Measurements from ENCODE around the gene SFTPB.

SFTPB gene

DNA sequence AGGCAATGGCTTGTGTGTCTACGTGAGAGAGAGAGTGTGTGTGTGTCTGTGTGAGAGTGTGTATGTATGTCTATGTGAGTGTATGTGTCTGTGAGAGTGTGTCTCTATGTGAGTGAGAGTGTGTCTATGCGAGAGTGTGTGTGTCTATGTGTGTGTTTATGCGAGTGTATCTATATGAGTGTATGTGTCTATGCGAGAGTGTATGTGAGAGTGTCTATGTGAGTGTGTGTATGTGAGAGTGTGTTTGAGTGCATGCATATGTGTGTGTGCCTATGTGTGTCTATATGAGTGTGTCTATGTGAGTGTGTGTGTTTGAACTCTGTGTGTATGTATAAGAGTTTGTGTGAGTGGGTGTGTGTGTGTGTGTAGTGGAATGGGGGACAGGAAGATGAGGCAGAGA lies 16.4 kb upstream of the SFTPB start:
- TF ChIP-seq, protein P1, sequence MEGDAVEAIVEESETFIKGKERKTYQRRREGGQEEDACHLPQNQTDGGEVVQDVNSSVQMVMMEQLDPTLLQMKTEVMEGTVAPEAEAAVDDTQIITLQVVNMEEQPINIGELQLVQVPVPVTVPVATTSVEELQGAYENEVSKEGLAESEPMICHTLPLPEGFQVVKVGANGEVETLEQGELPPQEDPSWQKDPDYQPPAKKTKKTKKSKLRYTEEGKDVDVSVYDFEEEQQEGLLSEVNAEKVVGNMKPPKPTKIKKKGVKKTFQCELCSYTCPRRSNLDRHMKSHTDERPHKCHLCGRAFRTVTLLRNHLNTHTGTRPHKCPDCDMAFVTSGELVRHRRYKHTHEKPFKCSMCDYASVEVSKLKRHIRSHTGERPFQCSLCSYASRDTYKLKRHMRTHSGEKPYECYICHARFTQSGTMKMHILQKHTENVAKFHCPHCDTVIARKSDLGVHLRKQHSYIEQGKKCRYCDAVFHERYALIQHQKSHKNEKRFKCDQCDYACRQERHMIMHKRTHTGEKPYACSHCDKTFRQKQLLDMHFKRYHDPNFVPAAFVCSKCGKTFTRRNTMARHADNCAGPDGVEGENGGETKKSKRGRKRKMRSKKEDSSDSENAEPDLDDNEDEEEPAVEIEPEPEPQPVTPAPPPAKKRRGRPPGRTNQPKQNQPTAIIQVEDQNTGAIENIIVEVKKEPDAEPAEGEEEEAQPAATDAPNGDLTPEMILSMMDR (IDR thresholded peaks at IDR 0.05; ENCODE audit: insufficient read depth, missing control alignments), result no peak
- FAIRE-seq (no peak), DNase-seq (ENCODE audit: insufficient read length, low spot score) (no peak)

DNA sequence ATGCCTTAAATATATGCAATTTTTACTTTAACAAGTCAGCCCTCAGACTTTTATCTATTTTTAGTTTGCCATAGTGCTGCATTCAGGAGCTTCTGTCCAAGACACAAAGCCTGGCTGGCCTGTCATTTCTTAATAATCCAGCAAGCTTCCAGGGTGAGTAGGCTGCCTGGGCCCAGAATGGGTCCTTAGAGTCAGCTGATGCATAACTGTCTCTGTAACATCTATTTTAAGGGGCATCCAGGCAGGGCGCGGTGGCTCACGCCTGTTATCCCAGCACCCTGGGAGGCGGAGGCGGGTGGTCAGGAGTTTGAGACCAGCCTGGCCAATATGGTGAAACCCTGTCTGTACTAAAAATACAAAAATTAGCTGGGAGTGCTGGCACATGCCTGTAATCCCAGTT lies 14.4 kb upstream of the SFTPB start:
- FAIRE-seq, result no peak
- TF ChIP-seq, protein P1 (IDR thresholded peaks at IDR 0.05; ENCODE audit: insufficient read depth, missing control alignments), result no peak
- DNase-seq (ENCODE audit: insufficient read length, low spot score), result no peak

DNA sequence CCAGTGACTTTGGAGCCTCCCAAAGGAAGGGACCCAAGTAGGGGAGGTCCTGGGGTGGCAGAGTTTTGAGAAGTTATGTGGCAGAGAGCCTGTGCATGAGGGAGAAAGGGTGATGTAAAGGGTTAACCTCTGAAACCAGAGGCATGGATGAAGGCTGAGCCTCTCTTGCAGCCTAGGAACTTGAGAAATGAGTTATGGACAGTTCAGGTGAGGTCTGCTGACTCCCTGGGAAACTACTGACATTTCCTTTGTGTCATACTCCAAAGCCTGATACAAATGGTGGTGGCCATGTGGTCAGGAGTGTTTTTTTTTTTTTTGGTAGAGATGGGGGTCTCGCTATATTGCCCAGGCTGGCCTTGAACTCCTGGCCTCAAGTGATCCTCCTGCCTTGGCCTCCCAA lies 13.8 kb upstream of the SFTPB start:
- TF ChIP-seq, protein P1 (IDR thresholded peaks at IDR 0.05; ENCODE audit: insufficient read depth, missing control alignments), result no peak
- DNase-seq (ENCODE audit: insufficient read length, low spot score) (no peak), FAIRE-seq (no peak)

DNA sequence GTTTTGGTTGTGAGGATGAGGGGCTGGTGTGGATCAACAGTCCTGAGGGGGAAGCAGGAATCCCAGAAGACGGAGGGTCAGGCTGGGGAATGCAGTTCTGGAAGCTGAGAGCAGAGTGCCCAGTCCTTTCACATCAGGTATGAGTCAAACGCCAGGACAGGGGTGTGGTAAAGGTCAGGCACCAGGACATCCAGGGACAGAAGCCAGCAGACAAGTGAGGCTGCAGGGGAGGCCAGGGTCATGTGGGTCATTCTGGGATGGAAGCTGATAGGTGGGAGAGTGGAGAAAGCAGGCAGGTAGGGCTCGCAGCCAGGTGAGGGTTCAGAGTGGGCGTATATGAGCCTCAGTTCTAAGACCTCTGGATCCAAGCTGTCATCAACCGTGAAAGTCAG lies 13.4 kb upstream of the SFTPB start:
- FAIRE-seq (no peak), DNase-seq (ENCODE audit: insufficient read length, low spot score) (no peak)
- TF ChIP-seq, protein P1 (IDR thresholded peaks at IDR 0.05; ENCODE audit: insufficient read depth, missing control alignments), result no peak

DNA sequence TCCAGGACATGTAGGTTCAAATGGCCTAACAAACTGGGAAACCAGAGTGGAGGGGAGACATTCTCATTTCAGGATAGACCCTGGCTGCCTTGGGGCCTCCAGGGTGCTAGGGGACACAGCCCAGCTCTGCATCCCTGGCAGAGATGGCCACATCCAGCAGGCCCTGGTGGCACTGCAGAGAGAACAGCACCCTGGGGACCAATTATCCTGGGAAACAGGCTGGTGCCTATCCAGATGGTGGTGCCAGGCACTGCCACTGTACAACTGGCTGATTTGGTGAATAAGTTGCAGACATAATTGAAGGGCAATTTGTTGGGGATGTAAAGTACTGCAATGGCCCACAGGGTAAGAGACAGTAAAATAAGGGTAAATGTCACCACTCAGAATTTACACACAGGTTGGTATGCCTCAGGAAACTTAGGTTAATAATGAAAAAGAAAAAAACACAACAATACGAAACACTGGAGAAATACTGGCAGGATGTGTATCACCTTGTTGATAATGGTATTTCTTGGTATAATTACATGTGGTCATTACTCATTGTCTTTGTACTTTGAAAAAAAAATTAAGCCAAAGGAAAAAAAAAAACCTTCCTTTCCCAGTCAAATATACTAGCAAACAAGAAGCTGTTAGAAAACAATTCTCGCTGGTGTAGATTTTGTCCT lies 12.8 kb upstream of the SFTPB start:
- FAIRE-seq (no peak), DNase-seq (ENCODE audit: insufficient read length, low spot score) (no peak)
- TF ChIP-seq, protein P1 (IDR thresholded peaks at IDR 0.05; ENCODE audit: insufficient read depth, missing control alignments), result no peak

DNA sequence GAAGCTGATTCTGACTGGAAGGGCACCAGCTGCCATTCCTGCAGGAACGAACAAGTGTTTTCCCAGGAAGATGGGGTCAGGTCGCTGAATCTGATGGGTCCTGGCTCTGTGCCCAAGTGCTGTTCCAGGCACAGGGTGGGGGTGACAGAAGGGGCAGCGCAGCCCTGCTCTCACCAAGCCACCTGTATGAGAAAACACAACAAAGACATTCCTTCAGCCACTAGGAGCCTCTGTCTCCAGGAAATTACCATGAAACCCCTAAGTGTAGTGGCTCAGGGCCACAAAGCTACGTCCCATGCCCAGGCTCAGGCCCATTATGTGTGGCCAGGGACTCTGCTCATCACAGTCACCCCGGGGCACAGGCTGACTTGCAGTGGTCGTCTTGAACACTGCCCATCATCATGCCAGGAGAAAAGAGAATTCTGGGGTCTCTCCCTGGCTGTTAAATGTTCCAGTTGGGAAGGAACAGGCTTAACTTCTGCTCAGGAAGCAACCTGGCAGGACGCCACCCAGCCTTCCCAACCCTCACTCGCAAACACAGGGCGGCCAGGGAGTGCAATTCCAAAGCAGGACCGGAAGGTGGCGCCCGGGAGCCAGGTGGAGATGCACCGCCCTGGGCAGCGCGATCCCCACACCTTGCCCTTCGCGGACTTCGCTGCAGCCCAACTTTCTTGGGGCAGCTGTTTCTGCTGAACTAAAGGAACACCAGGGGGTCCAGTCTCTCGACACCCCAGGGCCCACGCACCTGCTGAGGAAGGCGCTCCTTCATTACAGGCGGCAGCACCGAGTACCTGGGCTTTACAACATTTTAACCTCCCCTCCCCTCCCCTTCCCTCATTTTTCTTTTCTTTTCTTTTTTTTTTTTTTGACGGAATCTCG lies 11.0 kb upstream of the SFTPB start:
- DNase-seq (ENCODE audit: insufficient read length, low spot score) (peak; percentile 75), FAIRE-seq (no peak)
- TF ChIP-seq, protein P1 (IDR thresholded peaks at IDR 0.05; ENCODE audit: insufficient read depth, missing control alignments), result peak; percentile 86

DNA sequence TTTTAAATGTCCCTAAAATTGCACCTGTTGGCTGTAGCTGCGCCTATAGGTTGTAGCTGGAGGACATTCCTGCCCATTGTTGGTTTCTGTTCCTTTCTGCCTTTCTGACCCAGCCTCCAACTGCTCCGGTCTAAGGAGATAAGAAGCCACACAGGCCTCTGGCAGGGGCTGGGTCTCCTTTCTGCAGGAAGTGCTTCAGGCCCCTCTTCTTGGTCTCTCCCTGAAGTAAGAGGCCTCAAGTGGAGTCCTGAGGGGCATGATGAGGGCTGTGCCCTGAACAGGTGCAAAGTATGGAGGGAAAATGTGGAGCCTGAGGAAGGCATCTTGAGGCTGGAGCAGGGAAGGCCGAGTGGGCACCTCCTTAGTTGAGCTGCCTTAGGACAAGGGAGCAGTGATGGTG lies 10.4 kb upstream of the SFTPB start:
- no peak for FAIRE-seq

More for the DNA sequence above, 10.4 kb upstream of the SFTPB start:
- TF ChIP-seq, protein P1 (IDR thresholded peaks at IDR 0.05; ENCODE audit: insufficient read depth, missing control alignments), result no peak
- no peak for DNase-seq (ENCODE audit: insufficient read length, low spot score)
